GOT3 (cell line): ENCODE measurements around the gene MAML3.

Experiments used
- DNase-seq: peaks from one replicate; lab custom pipeline; 2025; ENCODE audit warnings: mixed read lengths; lab: John Stamatoyannopoulos, UW

The MAML3 gene

DNA sequence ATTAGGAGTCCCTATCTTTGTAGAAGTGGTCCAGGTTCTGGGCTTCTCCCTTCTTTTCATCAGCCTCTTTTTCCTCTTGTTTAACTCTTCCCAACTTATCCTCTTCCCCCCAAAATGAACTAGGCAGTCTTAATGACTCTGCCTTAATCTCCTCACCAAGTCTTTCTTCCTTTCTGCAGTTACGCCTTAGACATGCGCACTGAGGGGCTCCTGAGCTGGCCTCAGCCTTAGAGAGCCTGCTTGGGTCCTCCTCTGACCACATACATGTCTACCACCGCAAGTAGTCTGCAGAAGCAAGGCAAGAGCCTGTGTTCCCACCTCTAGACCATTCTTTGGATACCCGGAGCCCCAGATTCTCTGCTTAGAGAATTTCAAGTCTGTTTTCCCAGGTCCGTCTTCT lies 288.4 kb downstream of the MAML3 start:
- no peak for DNase-seq

DNA sequence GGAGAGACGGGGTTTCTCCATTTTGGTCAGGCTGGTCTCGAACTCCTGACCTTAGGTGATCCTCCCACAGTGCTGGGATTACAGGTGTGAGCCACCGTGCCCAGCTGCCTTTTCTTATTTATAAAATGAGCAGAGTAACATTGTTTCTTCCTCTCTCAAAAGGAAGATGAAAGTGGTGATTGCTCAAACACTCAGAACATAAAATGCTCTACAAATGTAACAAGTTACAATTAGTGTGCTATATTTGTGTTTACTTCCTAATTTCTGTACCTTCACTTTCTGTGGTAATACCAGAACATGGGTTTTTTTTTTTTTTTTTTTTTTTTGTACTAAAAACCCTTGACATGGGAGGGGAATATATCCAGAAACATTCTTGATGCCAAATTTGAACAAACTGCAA lies 290.5 kb downstream of the MAML3 start:
- no peak for DNase-seq

DNA sequence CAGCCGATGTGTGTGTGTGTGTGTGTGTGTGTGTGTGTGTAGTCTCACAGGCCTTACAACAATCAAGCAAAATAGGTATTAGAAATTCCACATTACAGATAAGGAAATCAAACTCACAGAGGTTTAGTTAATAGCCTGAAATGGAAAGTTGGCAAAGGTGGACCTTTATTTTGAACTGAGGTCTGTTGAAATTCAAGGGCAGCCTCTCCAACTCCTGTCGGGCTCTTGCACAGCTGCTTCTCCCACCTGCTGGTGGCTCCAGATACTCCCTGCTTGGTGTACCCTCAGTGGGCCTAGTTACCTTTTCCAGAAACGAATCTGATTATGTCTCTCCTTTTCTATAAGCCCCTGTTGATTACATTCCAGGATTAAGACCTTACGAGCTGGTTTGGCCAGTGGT lies 292.5 kb downstream of the MAML3 start:
- no peak for DNase-seq

DNA sequence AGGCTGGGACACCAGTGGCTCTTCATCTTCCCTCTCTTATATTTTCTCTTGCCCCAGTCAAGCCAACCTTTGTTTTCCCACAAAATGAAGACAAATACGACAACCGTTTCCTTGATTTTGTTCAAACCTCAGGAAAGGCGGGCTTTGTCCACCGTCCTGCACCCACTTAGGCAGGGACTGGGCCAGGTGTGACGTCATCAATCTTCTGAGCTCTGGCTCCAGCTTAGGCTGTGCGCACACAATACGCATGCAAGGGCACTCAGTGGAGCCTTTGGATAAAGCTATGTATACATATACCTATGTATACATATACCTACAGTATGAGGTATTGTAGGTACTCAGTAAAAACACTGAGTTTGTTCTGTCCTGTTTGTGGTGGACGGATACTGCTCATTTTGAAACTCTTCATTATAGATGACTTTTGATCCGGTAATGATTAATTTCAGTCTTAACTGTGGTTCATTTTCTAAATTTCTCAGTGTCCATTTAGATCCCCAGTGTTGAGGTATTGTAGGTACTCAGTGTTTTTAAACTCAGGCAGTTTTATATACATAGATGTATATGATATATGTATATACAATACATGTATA lies 293.5 kb downstream of the MAML3 start:
- no peak for DNase-seq

GRCh38 chr4:139859876-139860275 lies 294.1 kb downstream of the MAML3 start:
- DNase-seq: no peak

DNA sequence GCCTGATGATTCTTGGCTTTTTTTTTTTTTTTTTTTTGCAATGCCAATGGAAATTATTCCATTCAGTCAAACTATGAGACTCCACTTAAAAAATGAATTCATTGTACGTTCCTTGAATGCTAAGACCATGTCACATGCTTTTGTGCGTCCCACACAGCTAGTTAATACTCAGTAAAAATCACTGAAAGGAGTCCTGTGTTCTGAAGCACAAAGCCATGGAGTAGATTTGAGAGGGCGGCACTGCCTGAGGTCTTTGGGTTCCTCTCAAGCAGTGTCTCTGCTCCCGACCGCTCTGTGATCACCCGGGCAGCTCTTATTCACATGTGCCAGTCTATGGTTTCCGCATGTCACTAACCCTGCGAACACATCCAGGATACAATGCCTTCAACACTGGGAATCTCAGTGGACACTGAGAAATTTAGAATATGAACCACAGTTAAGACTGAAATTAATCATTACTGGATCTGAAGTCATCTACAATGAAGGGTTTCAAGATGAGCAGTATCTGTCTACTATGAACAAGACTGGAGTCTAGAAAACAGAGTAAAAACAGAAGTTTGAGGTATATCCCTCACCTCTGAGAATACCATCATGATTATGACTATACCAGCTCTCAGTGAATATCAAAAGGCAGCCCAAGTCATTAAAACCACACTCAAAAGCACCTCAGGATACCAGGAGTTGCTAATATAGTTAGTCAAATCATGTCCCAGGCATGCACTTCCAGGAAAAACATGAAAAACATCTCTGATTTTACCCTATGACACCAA lies 295.4 kb downstream of the MAML3 start:
- DNase-seq: no peak

DNA sequence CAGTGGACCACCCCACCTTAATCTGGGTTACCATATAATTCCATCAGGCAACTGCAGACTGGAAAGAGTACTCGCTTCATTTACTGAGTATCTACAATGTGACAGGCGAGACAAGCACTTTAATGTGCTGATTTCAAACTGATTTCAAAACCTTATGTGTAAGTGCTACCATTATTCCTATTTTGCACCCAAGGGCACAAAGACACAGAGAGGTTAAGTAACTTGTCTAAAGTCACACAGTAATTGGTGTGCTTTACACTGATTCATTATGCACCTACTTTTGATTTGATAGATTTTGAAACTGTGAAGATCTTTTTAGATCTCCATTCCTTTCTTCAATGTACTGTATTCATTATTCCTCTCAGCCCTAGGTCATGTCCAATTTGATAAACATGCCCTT lies 296.0 kb downstream of the MAML3 start:
- DNase-seq: no peak

- no peak for DNase-seq
These were observed 297.0 kb downstream of the MAML3 start for GRCh38 chr4:139857021-139857420.

DNA sequence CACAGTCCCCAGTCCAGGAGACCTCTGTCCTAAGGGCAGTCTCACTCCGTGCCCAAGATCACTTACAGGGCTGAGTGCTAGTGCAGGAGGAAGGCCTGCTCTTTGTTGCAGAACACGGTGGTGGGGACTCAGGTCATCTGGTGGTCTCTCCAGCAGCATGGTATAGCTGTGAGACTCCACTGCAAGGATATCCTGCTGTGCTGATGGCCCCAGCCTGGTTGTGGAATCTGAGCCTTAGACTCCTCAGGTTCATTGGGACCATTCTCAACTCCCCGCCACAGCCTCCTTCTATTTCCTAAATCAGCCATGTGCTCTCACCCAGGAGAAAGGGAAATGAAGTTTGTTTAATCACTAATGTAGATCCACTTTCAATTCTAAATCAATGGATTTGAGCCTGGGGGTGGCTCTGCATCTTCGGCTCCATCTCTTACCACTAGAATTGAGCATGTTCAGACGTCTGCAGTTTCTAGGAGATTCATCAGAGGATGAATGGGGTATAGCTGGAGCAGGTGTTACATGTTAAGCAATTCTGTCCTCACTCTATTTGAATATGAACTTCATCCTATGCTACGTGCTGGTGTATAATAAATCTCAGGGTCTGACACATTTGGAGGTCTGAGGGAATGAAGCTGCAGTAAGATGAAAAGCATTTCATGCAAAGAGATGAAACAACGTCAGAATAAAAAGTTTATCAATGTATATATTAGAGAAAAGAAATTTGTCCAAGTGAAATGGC lies 299.1 kb downstream of the MAML3 start:
- no peak for DNase-seq

DNA sequence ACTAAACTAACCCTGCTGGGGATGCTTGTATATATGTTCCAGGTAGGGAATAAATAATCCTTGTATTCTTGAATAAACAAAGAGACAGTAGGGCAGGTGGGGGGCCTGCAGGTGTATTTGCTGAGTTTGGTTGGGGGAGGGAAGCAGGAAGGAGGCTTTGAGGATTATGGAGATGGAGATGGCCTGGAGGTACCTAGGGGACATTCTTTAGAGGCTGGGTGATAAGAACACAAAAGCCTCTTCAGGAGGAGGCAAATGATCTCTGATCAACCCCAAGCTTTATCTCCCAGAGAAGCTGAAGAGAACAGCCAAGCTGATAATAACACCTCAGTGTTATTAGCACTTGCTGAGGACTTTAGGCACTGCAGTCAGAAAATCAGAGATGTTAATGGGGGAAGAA lies 300.7 kb downstream of the MAML3 start:
- no peak for DNase-seq

DNA sequence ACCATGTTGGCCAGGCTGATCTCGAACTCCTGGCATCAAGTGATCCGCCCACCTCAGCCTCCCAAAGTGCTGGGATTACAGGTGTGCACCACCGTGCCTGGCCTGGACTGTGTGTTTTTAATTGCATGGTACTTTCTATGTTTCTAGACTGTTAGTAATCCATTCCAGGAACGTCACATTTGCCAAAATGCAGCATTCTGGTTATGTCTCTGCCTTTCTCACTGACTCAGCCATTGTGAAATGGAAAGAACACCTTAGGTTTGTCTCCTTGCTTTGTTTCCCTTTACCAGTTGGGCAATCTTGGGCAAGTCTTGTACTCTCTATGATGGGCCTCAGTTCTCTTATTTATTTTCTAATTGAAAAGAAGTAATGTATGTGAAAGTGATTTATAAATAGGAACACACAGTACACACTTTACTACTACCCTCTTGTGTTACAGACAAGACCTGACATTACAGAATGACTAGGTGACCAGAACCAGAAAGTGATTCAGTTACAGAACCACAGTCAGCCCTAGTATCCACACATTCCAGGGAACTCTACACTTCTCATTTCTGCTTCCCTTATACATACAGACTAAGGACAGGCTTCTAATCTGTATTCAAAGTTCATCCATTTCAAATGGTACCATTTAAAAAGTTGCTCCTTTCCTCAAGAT lies 301.2 kb downstream of the MAML3 start:
- no peak for DNase-seq

DNA sequence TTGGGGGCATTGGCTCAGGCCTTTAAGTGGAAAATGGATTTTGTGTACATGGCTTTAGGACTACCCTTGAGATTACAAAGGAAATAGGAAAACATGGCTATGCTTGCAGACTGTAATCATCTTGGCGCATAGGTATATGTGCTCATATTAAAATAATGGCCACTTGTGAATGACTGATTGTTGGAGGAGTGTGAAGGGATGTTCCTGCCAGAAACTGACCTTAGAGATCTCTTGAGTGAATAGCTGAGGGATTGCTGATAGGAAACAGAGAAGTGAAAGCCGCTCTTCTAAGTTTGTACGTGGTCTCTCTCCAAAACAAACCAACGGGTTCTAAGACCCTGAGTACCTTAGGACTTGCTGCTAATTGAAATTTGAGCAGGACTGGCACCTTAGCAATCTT lies 302.3 kb downstream of the MAML3 start:
- no peak for DNase-seq

GRCh38 chr4:139851133-139851532 lies 302.9 kb downstream of the MAML3 start:
- no peak for DNase-seq

DNA sequence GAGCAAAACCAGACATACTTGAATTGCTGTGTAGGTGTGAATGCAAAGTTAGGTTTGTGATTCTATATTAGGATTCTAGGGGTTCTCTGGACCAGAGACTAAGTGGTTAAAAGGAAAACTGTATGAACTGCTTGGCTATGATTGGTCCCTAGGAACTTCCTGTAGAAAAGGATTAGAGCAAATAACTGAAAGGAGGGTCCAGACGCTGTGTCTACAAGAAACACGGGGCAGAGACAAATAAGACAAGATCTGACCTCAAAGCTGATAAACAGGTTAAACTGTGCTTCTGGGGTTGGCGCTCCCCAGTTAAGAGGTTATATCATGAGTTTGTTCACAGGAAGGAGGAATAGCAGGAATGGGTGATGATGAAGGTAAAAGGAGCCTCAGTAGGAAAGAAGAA lies 304.8 kb downstream of the MAML3 start:
- DNase-seq: no peak

DNA sequence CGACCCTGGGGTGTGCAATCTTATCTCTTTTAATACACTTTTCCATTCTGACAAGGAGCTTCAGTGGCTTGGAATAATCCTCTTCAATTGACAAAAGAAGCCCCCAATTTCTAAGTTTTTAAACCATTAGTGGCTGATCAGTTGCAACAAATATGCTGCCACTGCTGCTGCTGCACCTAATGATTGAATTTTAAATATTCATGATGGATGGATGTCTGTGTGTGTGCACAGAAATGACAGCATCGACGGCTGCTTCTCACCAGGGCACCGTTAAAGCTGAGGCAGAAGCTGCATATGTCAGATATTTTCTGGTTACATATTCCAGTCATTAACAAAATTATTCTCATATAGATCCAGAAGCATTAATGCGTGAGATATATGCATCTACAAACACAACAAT lies 306.0 kb downstream of the MAML3 start:
- no peak for DNase-seq

- no peak for DNase-seq
These were observed 306.4 kb downstream of the MAML3 start for GRCh38 chr4:139847602-139848001.

- DNase-seq: no peak
These were observed 307.2 kb downstream of the MAML3 start for GRCh38 chr4:139846766-139847165.

DNA sequence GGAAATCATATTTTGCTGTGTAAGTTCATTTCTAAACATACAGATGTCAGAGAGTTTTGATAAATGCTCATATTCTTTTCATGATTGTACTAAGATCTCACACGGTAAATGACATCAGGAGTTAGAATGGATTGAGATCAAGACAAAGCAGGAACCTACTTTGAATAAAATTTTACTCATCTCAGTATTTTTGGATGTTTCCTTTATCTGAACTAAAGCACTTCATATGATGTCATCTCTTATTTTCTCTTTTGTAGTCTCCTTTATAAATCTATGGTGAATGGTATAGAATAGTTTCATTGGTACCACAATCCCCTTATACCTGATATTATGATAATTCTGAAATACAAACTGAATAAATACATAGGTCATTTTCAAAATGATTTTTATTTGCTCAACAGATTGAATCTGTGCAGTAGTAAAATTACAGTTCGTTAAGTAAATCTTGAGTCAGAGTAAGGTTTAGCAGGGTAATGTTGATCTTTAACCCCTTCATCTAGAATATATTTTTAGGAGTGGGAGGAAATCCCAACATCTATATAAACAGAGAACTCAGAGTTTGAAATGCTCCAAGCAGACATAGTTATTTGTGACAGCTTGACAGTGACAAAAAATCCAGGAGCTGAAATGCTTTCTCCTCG lies 308.4 kb downstream of the MAML3 start:
- DNase-seq: no peak

DNA sequence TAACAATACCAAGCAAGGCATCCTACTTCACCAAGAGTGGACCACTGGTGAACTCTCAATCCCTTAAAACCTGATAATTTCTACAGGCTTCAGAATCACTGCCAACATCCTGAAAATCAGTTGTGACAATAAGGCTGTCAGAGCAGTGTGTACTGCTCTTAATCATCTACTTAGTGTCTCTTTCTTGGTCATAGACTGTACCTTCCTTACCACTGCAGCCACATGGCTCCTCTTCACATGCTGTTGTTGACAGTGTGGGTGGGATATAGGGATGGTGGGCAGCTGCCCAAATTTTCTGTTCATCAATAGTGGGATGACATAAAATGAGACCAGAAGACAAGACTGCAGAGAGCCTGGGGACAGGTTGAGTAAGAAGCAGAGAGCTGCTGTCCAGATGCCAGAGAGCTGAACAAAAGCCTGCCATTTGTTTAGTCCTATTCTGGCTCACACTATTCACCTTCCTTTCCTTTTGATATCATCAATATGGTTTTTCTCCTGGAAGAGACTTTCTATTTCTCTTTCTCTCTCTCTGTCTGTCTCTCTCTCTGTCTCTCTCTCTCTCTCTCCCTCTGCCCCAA lies 309.4 kb downstream of the MAML3 start:
- no peak for DNase-seq

DNA sequence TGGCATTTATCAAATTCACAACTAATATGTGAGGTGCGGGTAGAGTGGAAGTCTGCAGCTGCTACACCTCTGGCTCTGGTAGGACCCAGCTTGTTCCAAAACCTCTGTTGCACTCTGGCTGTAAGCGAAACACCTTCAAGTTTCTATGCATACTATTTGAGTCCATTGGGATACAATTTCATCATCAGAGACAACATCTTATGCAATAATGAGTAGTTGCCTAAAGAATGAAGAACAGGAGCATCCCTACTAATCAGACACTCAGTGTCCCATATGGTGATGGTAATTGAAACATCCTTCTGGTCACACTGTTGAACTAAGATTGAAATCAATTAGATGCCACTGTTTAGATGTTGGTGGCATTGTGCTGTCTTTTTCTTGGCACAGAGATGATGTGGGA lies 309.9 kb downstream of the MAML3 start:
- no peak for DNase-seq

DNA sequence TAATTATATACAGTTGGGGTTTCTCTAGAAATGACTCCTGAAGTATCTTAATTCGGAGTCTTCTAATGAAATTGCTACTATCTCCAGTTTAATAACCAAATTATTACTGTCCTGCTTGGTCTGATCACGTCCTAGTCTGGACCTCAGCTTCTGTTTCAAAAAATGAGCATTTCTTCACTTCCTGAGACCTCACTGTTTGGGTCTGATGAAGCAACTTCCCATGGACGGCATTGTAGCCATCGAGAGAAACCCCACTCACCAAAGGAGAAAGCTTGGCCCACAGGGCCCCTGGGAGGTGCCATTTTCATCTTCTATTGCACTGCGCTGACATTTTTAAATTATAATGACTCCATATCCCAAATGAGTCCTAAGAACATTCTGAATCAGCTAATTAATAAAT lies 310.3 kb downstream of the MAML3 start:
- DNase-seq: no peak
